GM13976 (cell line): Measurements from ENCODE around the gene PRMT7.

Experiments
- DNase-seq: peaks from one replicate; pipeline ENCODE4 v3.0.0; 2012; ENCODE audit warnings: low spot score
- in situ Hi-C: fragments of 300-500 bp; cut with MboI; formaldehyde crosslinking; loops from one replicate; pipeline ENCODE4 v1.12.0; 2022; ENCODE audit warnings: low sequenced_read_pairs, mixed read lengths, inconsistent platforms; ENCODE audit not compliant: unreplicated experiment
- TF ChIP-seq, protein P1 (sequence below): IDR thresholded peaks from 2 replicates; pipeline ENCODE4 v1.5.1; 2012; ENCODE audit warnings: borderline replicate concordance, mild to moderate bottlenecking; ENCODE audit not compliant: insufficient read depth; ENCODE audit errors: extremely low read depth, missing control alignments, control extremely low read depth

The PRMT7 gene

DNA sequence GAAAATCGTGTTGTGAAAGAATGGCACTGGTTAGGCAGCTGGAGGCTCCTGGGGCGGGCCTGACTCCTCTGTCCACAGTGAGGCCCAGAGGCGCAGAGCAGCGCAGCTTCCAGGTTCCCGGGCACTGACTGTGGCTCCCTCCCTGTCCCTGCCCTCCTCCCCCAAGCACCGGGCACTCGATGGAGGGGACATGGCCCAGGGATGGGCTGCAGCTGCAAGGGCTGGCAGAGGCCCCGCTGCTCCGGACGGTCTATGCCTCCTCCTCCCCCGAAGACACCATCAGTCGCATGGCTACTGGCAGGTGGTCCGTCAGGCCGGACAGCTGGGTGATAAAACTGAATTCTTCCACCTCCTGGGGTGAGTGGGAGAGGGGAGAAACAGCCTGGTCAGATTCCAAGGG, 50.1 kb downstream of the PRMT7 start:
- TF ChIP-seq, protein P1, sequence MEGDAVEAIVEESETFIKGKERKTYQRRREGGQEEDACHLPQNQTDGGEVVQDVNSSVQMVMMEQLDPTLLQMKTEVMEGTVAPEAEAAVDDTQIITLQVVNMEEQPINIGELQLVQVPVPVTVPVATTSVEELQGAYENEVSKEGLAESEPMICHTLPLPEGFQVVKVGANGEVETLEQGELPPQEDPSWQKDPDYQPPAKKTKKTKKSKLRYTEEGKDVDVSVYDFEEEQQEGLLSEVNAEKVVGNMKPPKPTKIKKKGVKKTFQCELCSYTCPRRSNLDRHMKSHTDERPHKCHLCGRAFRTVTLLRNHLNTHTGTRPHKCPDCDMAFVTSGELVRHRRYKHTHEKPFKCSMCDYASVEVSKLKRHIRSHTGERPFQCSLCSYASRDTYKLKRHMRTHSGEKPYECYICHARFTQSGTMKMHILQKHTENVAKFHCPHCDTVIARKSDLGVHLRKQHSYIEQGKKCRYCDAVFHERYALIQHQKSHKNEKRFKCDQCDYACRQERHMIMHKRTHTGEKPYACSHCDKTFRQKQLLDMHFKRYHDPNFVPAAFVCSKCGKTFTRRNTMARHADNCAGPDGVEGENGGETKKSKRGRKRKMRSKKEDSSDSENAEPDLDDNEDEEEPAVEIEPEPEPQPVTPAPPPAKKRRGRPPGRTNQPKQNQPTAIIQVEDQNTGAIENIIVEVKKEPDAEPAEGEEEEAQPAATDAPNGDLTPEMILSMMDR: no peak
- DNase-seq: no peak
- in situ Hi-C loops: no loop called here

DNA sequence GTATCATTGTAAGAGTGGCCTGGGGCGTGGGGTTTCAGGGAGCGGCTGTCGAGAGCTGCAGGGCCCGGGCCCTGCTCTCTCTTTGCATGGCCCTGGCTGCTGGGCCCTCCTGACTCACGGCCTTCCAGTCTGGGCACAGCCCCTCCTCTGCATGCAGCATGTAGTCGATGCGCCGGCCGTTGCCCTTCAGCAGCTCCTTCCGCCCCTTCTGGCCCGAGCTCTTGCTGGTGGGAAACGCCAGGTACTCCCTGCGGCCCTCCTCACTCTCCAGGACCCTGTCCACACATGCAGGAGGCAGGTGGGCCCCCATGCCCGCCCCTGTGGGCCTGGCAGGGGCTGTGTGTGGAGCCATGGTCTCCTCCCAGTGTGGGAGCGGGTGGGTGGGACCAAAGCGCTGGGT, 50.7 kb downstream of the PRMT7 start:
- DNase-seq: no peak
- in situ Hi-C loops: no loop called here
- TF ChIP-seq, protein P1: no peak

DNA sequence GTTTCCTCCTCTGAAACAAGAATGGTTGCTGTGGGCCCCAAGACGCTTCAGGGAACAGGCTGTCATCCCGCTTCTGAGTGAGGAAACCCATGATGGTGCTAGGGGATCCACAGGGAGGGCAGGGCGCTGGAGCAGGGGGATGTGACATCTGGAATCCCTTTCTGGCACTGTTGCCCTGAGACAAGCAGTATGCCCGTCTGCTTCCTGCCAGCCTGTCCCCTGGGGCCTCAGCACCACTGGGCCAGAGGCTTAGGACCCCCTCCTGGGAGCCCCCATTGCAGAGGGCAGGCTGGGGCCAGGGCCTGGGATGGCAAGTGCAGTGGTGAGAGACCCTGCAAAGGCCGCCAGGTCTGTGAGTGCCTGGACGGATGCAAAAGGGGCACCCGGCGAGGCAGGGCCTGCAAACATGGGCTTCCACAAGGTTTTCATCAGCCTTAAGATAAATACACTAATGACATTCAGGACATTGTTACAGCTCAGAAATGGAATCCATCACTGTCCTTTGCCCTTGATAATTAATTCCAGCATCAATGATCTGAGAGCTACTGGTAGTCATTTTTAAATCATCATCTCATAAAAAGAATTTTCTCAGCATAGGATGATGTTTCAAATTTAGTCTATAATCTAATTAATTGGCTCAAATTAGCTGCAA, 51.6 kb downstream of the PRMT7 start:
- in situ Hi-C loops: no loop called here
- TF ChIP-seq, protein P1: no peak
- no peak for DNase-seq

DNA sequence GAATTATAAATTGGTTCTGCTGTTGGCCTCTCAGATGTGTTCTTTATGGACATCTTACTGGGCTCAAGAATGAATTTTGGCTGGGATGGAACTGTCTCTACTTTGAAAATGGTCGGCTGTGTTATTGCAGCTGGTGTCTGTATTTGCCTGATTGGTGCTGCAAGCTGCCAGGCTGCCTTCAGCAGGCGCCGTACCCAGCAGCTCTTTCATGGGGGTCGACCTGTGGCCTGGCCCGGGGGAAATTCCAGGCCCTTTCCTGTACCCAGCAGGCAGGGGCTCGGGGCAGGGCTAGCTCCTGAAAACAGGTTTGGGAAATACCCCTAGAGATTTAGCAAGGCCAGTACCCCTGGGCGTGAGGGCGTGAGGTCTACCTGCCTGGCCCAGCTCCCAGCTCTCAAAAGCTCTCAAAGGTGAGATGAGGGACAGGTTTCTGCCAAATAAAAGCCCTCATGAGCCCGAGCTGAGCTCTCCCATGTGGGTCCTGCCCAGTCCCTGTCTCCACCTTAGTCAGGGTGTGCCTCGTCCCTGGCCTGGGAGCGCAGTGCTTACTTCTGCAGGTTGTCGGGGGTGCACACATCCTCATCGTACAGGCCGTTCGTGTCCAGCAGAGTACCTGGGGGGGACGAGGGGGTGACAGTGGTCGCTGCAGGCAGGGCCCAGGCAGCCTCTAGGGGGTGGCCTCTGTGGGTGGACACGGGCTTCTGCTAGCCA, 52.3 kb downstream of the PRMT7 start:
- TF ChIP-seq, protein P1: no peak
- in situ Hi-C loops: no loop called here
- no peak for DNase-seq

DNA sequence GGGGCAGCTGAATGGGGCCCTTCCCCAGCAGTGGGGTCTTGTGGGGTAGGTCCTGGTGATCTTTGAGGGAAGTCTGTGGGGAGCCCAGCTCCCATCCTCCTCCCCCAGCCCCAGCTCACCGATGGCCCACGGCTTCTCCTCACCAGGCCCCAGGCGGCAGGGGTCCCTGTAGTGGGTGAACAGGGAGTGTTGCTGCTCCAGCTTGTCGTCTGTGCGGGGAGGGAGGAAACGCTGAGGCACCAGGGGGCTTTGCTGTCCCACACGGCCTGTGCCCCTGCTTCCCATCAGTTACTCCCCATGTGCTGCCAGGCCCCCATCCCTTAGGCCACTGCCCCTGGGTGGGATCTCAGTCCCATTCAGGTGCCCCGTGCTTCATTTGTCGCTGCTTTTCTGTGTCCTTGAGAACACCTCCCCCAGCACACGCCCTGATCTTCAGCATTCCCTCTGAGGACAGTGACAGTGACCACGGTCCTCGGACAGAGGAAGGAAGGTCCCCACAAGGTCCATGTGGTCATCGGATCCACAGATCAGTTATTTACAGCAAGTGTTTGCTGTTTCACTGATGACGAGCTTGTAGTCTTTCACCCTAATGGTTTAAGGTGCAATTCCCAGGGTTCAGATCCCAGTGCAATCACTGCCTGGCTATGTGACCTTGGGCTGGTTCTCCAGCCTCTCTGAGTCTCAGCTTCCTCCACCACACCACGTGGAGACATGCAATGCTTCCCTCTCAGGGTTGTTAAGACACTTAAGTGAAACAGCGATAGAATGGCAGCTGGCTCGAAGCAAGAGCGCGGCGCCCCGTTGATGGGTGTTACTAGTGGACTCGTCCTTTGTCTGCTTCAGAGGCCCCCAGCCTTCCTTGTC, 53.1 kb downstream of the PRMT7 start:
- TF ChIP-seq, protein P1: no peak
- in situ Hi-C loops: no loop called here
- DNase-seq: no peak

DNA sequence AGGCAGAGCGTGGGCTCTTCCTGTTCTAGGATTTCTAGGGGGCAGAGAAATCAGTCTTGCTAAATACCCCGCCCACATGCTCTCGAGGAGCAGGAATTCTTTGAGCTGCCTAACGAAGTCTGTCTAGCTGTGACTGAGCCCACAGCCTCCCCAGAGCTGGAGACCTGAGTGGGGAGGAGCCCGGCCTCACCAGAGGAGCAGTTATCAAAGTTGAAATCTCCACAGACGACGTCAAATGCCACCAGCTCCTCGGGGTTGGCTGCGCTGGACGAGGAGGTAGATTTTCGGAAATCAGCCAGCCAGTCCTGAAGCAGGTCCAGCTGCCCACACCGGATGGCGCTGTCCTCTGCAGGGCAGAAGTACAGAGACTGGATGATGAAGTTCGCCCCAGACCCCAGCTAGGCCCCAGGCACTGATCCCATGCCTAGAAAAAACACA, 53.8 kb downstream of the PRMT7 start:
- DNase-seq: no peak
- TF ChIP-seq, protein P1: no peak
- in situ Hi-C loops: no loop called here
